Activated CD4-positive, alpha-beta T cell treated with anti-CD3 and anti-CD28 coated beads, Interleukin-2, amount 50 U/mL, for 24 hours (primary cell): ENCODE data around the gene OSTF1.

ENCODE experiments used
- DNase-seq, 2 donors: peaks; one replicate each; pipeline ENCODE4 v3.0.0-alpha.2; 2020; ENCODE audit warnings: low read depth in 1 of 2, low spot score in 1 of 2

Gene OSTF1

GRCh38 chr9:75161116-75161857, 73.0 kb downstream of the OSTF1 start:
- DNase-seq, result no peak

- DNase-seq, result no peak
Observed at GRCh38 chr9:75163764-75164163, 75.5 kb downstream of the OSTF1 start.

- DNase-seq, result no peak
Observed at GRCh38 chr9:75164573-75164972, 76.3 kb downstream of the OSTF1 start.

- DNase-seq, result no peak
Observed at GRCh38 chr9:75167281-75167680, 79.0 kb downstream of the OSTF1 start.

GRCh38 chr9:75168270-75169178, 80.2 kb downstream of the OSTF1 start:
- DNase-seq, result no peak

GRCh38 chr9:75169623-75170022, 81.3 kb downstream of the OSTF1 start:
- no peak for DNase-seq

GRCh38 chr9:75170898-75171360, 82.6 kb downstream of the OSTF1 start:
- DNase-seq, result no peak

GRCh38 chr9:75175395-75175794, 87.1 kb downstream of the OSTF1 start:
- no peak for DNase-seq

- DNase-seq, result no peak
Observed at GRCh38 chr9:75176037-75176436, 87.7 kb downstream of the OSTF1 start.

GRCh38 chr9:75181750-75182149, 93.4 kb downstream of the OSTF1 start:
- no peak for DNase-seq

- no peak for DNase-seq
Observed at GRCh38 chr9:75183306-75183705, 95.0 kb downstream of the OSTF1 start.

- DNase-seq, result no peak
Observed at GRCh38 chr9:75184471-75184870, 96.2 kb downstream of the OSTF1 start.

- peak; percentile 2 to 13 for DNase-seq
Observed at GRCh38 chr9:75185585-75186170, 97.4 kb downstream of the OSTF1 start.

GRCh38 chr9:75186767-75187380, 98.6 kb downstream of the OSTF1 start:
- DNase-seq, result no peak

- no peak for DNase-seq
Observed at GRCh38 chr9:75188756-75189155, 100.4 kb downstream of the OSTF1 start.

- no peak for DNase-seq
Observed at GRCh38 chr9:75190762-75191161, 102.4 kb downstream of the OSTF1 start.
